Activated CD8-positive, alpha-beta memory T cell treated with anti-CD3 and anti-CD28 coated beads for 24 hours (primary cell): ENCODE data around the gene PEAK1.
"Not testable (repeated sequence)": the region's sequence is repeated elsewhere in the genome, so short reads cannot be mapped to it uniquely, and the experiment has no call there.

ENCODE experiments used
- DNase-seq: peaks from one replicate; pipeline ENCODE4 v3.0.0-alpha.2; 2020

Gene PEAK1

DNA sequence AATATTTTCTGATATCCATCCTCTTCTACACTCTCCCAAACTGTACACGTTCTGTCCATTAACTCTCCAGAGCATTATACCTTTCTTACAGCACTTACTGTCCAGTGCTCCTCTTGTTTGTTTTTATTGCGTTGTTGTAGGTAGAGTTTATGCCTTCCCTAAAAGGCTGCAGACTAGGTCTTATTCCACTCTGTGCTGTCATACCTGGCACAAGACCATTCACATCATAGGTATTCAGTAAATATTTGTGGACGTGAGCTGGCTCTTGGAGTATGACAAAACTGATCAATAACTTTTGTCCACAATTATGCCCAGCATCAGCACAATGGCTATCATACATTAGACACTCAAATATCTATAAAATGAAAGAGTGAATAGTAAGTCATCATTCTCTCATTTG lies 5.2 kb upstream of the PEAK1 start:
- DNase-seq = no peak

- DNase-seq = no peak
Observed at GRCh38 chr15:77421370-77421700, 1.4 kb upstream of the PEAK1 start.

DNA sequence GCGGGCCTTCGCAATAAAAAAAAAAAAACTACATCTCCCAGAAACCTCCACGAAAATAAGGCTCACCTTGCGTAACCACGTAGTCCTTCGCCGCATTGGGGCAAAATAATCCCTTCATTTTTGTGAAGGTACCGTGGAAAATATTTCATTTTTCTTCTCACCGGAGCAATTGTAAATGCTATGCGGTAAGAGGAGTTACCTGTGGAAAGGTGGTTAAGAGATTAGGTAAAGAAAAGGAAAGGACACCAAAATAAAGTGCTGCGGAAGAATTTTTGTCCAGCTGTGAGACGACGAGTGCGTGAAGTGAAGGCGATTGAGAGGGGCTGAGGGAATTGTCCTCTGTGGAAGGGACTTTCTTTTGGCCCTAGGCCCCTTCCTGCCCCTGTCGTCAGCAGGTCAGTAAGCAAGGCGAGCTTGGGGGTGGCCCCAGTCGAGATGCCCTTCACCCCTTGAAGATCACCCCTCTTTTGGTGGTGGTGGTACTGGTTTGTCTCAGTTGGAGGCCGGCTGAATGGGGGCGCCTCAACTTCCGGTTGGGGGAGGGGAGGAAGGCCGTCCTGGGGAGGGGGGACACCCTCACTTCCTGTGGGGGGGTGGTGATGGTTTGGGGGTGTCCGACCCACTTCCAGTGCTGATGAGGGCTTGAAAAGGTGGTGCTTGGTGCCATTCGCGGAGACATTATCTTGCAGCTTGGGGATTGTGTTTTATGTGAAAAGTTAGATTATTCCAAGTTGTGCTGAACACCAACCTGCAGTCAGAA lies 886 bp upstream of the PEAK1 start, which contains the start of gene HMG20A:
HMG20A (plus strand) TSS at position 279 of the 760 bp plus-strand sequence. CDS start 37,520 bp downstream, outside the sequence.
- DNase-seq = peak; percentile 86

DNA sequence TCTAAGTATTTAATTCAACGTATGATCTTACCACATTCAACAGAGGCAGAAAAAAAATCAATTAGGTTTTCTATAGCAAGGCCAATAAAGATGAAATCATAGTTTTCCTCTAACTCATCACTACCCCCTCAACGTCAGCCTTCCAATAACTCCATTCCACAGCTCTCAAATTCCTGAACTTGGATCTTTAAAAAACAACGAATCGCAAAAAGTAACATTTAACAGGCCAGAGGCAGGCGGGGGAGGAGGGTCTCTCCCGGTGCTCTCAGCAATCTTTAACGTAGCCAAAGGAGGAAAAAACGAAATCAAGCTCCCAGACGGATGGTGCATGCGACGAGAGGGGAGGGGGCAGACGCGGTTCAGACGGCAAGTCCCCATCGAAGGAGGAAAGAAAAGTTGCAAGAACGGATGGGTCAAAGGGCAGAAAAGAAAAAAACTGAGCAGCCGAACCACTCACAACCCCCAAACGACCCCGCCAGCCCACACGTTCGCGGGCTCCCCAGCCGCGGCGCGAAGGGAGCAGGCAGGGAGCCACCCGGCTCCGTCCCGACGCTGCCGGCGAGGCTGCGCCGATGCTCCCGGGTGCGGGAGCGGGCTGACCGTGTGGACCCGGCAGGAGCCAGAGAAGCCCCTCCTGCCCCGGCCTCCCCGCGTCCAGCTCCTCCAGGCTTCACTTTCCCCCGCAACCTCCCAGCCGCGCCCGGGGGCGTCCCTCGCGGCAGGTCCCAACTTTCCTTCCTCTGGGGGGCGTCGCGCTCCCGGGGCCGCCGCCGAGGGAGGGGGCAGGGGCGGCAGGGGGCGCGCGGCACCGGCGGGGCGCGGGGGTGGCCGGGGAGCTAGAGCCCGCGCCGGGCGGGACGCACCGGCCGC lies 703 bp downstream of the PEAK1 start:
- peak; percentile 80 for DNase-seq

DNA sequence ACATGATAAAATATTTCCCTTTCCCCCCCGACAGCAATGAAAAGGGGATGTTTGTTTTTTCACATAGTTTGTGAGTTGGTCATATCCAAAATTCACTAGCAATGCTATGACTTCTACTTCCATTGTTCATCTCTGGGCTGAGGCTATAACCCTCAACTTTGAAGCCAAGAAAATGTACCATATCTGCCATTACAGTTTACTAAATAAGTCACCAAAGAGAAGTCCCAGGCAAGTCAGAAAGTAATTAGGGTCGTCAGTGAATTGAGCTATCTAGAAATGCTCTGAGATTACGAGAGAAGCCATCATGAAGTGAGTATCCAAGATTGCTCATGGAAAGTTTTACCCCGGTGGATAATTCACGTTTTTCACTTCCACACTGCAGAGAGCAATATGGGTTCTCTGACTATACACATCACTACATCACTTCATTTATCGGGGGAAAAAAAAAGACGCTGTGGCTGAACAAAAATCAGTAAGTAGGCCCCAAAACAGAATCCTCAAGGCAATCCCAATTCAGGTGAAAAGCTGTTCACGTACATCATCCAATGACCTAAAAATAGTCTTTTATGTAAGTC lies 1.4 kb downstream of the PEAK1 start:
- no peak for DNase-seq

GRCh38 chr15:77417602-77418001 lies 2.3 kb downstream of the PEAK1 start:
- no peak for DNase-seq

DNA sequence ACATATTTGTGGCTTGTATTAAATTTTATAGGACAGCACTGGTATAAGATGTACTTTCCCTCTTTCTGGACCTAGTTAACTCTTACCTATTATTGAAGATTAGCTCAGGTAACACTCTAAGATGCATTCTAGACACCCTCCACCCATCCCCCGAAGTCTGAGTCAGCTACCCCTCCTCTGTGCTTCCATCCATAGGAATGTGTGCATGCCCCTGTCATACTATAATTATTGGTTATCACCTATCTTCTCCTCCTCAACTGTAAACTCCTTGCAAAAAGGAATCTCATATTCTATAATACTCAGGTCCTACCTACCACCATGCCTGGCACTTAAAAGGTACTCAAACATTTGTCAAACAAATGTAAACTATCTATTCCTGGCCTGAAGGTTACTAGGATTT lies 3.0 kb downstream of the PEAK1 start:
- DNase-seq = no peak

- DNase-seq = no peak
Observed at GRCh38 chr15:77416148-77416455, 3.8 kb downstream of the PEAK1 start.

GRCh38 chr15:77415450-77416147 lies 4.3 kb downstream of the PEAK1 start:
- no peak for DNase-seq

DNA sequence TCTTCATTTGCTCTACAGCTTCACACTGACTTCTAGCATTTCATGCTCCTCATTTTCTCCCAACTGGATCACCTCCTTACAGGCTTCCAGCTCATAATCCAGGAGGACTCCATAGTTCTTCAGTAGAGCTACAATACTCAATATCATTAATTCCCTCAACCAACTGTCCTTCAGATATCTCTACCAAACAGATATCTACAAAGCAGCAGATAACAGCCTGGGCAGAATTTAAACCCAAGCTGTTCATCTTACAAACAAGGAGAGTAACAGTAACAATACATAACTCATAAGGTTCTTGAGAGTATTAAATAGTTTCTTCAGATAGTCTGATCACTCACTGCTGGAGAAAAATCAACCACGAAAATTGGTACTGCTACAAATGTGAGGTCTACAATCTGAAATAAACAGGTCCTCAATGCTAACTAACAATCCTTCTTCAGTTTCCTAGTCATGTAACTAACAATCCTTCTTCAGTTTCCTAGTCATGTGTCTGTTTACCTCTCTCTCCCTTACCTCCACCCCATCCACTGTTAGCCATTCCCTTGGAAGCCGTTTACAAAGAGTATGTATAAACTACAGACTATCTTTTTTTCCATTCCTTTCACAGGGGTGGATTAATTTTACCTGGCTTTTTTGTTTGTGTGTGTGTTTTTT lies 5.0 kb downstream of the PEAK1 start:
- no peak for DNase-seq

- no peak for DNase-seq
Observed at GRCh38 chr15:77413699-77414349, 6.1 kb downstream of the PEAK1 start.

- no peak for DNase-seq
Observed at GRCh38 chr15:77412972-77413698, 6.8 kb downstream of the PEAK1 start.

DNA sequence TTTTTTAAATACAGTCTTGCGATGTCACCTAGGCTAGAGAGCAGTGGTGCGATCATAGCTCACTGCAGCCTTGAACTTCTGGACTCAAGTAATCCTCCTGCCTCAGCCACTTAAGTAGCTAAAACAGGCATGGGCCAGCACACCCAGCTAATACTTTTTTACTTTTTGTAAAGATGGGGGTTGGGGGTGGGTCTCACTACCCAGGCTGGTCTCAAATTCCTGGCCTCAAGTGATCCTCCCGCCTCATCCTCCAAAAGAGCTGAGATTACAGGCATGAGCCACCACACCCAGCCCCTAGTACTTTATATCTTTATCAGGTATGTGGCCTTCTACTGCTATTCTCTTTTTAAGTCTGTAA lies 8.3 kb downstream of the PEAK1 start:
- DNase-seq = no peak

DNA sequence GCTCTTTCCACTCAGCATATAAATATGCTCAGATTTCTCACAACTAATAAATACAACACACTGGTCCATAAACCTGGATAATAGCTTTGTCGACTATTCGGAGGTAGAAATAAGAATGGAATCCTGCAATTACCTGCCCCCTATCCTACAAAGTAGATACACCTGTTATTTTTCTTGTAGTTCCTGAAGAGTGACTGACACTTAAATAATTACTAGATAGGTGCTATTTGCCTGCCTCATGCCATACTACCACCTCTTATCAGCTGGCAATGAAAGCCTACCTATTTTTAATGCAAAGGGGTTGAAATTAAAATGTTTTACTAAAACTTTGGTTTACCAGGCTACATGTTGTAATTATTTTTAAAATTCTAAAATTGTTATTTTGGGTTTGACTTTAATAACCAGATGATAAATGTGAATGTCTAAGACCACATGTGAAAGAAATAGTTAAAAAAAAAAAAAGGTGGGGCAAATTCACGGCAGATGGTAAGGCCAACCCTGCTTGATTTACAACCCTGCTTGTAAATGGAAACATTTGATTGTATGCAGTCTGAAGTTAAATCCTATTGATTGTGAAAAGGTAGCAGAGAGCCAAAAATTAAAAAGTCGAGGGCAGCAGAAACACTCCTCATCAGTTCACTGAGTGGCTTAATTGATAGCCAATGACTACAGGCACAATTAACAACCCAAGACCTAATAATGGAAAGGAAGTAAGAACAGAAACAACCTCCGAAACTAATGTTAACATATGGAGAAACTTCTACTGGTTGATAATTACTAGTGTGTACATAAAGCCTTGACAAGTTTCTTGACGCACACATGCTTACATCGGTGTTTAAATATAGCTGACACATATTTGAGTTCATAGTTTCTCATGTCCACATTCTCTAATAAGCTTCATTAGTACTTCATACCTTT lies 8.9 kb downstream of the PEAK1 start:
- DNase-seq = no peak

DNA sequence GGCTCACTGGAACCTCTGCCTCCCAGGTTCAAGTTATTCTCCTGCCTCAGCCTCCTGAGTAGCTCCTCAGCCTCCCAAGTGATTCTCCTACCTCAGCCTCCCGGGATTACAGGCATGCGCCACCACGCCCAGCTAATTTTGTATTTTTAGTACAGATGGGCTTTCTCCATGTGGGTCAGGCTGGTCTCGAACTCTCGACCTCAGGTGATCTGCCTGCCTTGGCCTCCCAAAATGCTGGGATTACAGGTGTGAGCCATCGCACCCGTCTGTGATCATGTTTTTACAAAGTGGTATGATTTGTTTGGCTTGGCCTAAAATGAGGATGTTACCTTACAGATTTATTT lies 9.8 kb downstream of the PEAK1 start:
- not testable (repeated sequence) for DNase-seq

- DNase-seq = no peak
Observed at GRCh38 chr15:77409259-77410156, 10.4 kb downstream of the PEAK1 start.

DNA sequence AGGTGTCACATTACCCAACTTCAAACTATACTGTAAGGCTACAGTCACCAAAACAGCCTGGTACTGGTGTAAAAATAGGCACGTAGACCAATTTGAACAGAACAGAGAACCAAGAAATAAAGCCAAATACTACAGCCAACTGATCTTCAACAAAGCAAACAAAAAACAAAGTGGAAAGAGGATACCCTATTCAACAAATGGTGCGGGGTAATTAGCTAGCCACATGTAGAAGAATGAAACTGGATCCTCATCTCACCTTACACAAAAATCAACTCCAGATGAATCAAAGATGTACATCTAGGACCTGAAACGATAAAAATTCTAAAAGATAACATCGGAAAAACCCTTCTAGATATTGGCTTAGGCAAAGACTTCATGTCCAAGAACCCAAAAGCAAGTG lies 13.1 kb downstream of the PEAK1 start:
- no peak for DNase-seq

DNA sequence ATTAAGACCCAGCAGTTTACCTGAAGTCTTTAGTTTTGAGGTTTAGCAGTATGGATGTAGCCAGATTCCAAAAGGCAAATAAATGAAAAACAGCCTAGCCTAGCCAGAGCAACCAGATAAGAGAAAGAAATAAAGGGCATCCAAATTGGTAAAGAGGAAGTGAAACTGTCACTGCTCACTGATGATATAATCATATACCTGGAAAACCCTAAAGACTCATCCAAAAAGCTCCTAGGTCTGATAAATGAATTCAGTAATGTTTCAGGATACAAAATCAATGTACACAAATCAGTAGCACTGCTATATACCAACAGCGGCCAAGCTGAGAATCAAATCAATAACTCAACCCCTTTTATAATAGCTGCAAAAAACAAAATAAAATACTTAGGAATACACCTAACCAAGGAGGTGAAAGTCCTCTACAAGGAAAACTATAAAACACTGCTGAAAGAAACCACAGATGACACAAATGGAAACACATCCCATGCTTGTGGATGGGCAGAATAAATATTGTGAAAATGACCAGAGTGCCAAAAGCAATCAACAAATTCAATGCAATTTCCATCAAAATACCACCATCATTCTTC lies 13.6 kb downstream of the PEAK1 start:
- DNase-seq = not testable (repeated sequence)

- no peak for DNase-seq
Observed at GRCh38 chr15:77402740-77403379, 17.0 kb downstream of the PEAK1 start.
